GM12875 (cell line): Measurements from ENCODE around the gene SERGEF.

ENCODE experiments used
- H3K4me3 ChIP-seq: one replicate; pipeline ENCODE4 v1.5.1; 2011; ENCODE audit warnings: low read depth, low read length, control low read depth
- CTCF ChIP-seq: IDR thresholded peaks from 2 replicates; pipeline ENCODE4 v1.5.1; 2011; ENCODE audit warnings: low read depth, mild to moderate bottlenecking, control low read depth, inconsistent platforms, low read length, moderate library complexity, borderline replicate concordance; ENCODE audit not compliant: insufficient read depth

Gene SERGEF

DNA sequence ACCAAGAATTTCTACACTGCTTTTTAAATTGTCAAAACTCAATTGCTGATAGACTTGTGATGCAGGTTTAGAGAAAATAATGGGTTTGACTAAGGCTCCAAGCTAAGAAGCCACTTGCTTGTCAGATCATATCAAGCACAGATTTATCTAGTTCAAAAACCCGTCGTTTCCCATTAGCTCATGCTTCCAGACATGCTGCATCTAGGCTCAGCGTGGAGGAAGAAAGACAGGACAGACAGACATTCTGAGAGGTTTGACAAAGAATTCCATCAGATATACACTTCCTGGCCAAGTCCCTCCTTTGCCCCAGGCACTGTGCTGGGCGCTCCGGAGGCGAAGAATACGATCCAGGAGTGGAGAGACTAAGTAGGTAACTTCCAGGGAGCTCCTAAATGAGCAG, 201.5 kb downstream of the SERGEF start:
- no peak for TF ChIP-seq CTCF
- no peak overlapping the region for H3K4me3 ChIP-seq

- H3K4me3 ChIP-seq, result no peak overlapping the region
- no peak for TF ChIP-seq CTCF
Measured at GRCh38 chr11:17810746-17811145, 202.1 kb downstream of the SERGEF start.

- no peak overlapping the region for H3K4me3 ChIP-seq
- TF ChIP-seq CTCF, result no peak
Measured at GRCh38 chr11:17810041-17810440, 202.8 kb downstream of the SERGEF start.

GRCh38 chr11:17807034-17807433, 205.8 kb downstream of the SERGEF start:
- TF ChIP-seq CTCF, result no peak

GRCh38 chr11:17805873-17806272, 207.0 kb downstream of the SERGEF start:
- H3K4me3 ChIP-seq, result no peak overlapping the region
- no peak for TF ChIP-seq CTCF

More at GRCh38 chr11:17807034-17807433, 205.8 kb downstream of the SERGEF start:
- H3K4me3 ChIP-seq, result no peak overlapping the region

DNA sequence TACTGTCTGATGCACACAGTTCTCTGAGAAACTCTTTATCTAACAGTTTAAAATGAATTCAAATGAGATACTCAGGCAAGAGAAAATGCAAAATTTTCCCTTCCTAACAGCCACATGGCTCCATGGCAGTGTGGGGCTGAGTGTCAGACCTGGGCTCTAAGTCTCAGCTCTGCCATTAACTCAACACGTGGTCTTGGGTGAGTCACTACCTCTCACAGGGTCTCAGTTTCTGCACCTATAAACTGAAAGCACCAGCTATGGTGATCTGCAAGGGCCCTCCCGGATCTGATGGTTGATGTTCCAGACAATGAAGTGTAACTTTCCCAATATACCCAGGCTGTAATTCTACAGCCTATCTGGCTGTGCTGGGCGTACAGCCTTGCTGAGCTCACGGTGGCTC, 207.8 kb downstream of the SERGEF start:
- TF ChIP-seq CTCF, result no peak
- H3K4me3 ChIP-seq, result no peak overlapping the region

DNA sequence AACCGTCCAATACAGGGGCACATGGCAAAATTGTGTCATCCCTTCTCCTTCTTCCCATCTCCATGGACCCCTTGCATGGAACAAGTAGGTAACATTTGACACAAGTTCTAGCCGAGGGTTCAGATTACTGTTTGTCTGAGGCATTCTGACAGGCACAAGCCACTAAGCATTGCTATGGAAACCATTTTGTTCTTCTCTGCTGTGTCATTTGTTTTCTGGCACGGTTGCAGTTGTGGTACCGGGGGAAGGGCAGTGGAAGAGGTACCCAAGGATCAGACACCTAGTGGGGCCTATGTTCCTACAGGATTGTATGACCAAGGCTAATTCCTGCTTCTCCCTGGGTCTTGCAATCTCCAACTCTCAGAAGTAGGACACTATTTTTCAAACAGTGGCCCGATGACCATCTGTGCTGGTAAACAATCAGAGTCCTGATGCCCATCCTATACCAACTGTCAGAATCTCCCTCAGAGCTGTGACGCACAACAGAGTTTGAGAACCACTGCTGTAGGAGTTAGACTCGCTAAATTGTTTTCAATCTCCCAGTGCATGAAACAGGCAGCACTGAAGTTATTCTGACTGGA, 209.0 kb downstream of the SERGEF start:
- TF ChIP-seq CTCF, result no peak
- no peak overlapping the region for H3K4me3 ChIP-seq
